ENCODE data around the gene KIAA1328. TPM values are rescaled to one million over a fixed set of nuclear protein-coding genes. Genes with fewer than 3 reads are reported as not detected.

KIAA1328 gene
- total RNA-seq, 1 experiment from 2014 or later: 10.2 TPM

- intact Hi-C loops (cut with micrococcal nuclease; ENCODE audit: unreplicated experiment): no loop called here
- TF ChIP-seq CTCF (IDR thresholded peaks at IDR 0.05; ENCODE audit: unreplicated experiment): no peak
- H3K36me3 Mint-ChIP-seq (ENCODE audit: insufficient read depth, unreplicated experiment): no peaks in the 10 kb centered on the region
- no peak overlapping the region for H3K4me3 Mint-ChIP-seq (ENCODE audit: low read depth, unreplicated experiment)
- no peak overlapping the region for H3K27ac Mint-ChIP-seq (ENCODE audit: unreplicated experiment)
- no peaks in the 10 kb centered on the region for H3K9me3 Mint-ChIP-seq (ENCODE audit: low read depth, unreplicated experiment)
- H3K27me3 Mint-ChIP-seq (ENCODE audit: unreplicated experiment): no peaks in the 10 kb centered on the region
- no peaks in the 10 kb centered on the region for H3K4me1 Mint-ChIP-seq (ENCODE audit: low read depth, unreplicated experiment)
- no peak for DNase-seq
- BruUV-seq (replicated peaks): no TSS peak
- CTCF ChIA-PET: no interaction called here
Measured at GRCh38 chr18:36917907-36918306, 89.0 kb downstream of the KIAA1328 start.

GRCh38 chr18:36929601-36930000, 100.7 kb downstream of the KIAA1328 start:
- intact Hi-C loops (cut with micrococcal nuclease; ENCODE audit: unreplicated experiment): no loop called here
- BruUV-seq (replicated peaks): no TSS peak
- no peak overlapping the region for H3K27ac Mint-ChIP-seq (ENCODE audit: unreplicated experiment)
- no peaks in the 10 kb centered on the region for H3K36me3 Mint-ChIP-seq (ENCODE audit: insufficient read depth, unreplicated experiment)
- CTCF ChIA-PET: no interaction called here
- DNase-seq: no peak
- no peaks in the 10 kb centered on the region for H3K27me3 Mint-ChIP-seq (ENCODE audit: unreplicated experiment)
- TF ChIP-seq CTCF (IDR thresholded peaks at IDR 0.05; ENCODE audit: unreplicated experiment): no peak
- no peaks in the 10 kb centered on the region for H3K4me1 Mint-ChIP-seq (ENCODE audit: low read depth, unreplicated experiment)
- H3K4me3 Mint-ChIP-seq (ENCODE audit: low read depth, unreplicated experiment): no peak overlapping the region
- H3K9me3 Mint-ChIP-seq (ENCODE audit: low read depth, unreplicated experiment): no peaks in the 10 kb centered on the region

GRCh38 chr18:36931106-36931505, 102.2 kb downstream of the KIAA1328 start:
- Mint-ChIP-seq H3K27me3 (ENCODE audit: unreplicated experiment) (no peaks in the 10 kb centered on the region), H3K36me3 (ENCODE audit: insufficient read depth, unreplicated experiment) (no peaks in the 10 kb centered on the region), H3K27ac (ENCODE audit: unreplicated experiment) (no peak overlapping the region), H3K4me1 (ENCODE audit: low read depth, unreplicated experiment) (no peaks in the 10 kb centered on the region), H3K9me3 (ENCODE audit: low read depth, unreplicated experiment) (no peaks in the 10 kb centered on the region), H3K4me3 (ENCODE audit: low read depth, unreplicated experiment) (no peak overlapping the region)
- no TSS peak for BruUV-seq (replicated peaks)
- no peak for TF ChIP-seq CTCF (IDR thresholded peaks at IDR 0.05; ENCODE audit: unreplicated experiment)
- no peak for DNase-seq
- CTCF ChIA-PET: no interaction called here
- intact Hi-C loops (cut with micrococcal nuclease; ENCODE audit: unreplicated experiment): no loop called here

GRCh38 chr18:36933552-36933951, 104.6 kb downstream of the KIAA1328 start:
- Mint-ChIP-seq H3K9me3 (ENCODE audit: low read depth, unreplicated experiment) (no peaks in the 10 kb centered on the region), H3K27me3 (ENCODE audit: unreplicated experiment) (no peaks in the 10 kb centered on the region), H3K27ac (ENCODE audit: unreplicated experiment) (no peak overlapping the region), H3K4me3 (ENCODE audit: low read depth, unreplicated experiment) (no peak overlapping the region), H3K36me3 (ENCODE audit: insufficient read depth, unreplicated experiment) (no peaks in the 10 kb centered on the region), H3K4me1 (ENCODE audit: low read depth, unreplicated experiment) (no peaks in the 10 kb centered on the region)
- CTCF ChIA-PET: no interaction called here
- no peak for TF ChIP-seq CTCF (IDR thresholded peaks at IDR 0.05; ENCODE audit: unreplicated experiment)
- intact Hi-C loops (cut with micrococcal nuclease; ENCODE audit: unreplicated experiment): no loop called here
- no TSS peak for BruUV-seq (replicated peaks)
- no peak for DNase-seq

- no peak for TF ChIP-seq CTCF (IDR thresholded peaks at IDR 0.05; ENCODE audit: unreplicated experiment)
- no peaks in the 10 kb centered on the region for H3K36me3 Mint-ChIP-seq (ENCODE audit: insufficient read depth, unreplicated experiment)
- H3K27me3 Mint-ChIP-seq (ENCODE audit: unreplicated experiment): no peaks in the 10 kb centered on the region
- no peak overlapping the region for H3K4me3 Mint-ChIP-seq (ENCODE audit: low read depth, unreplicated experiment)
- no TSS peak for BruUV-seq (replicated peaks)
- H3K4me1 Mint-ChIP-seq (ENCODE audit: low read depth, unreplicated experiment): no peaks in the 10 kb centered on the region
- H3K9me3 Mint-ChIP-seq (ENCODE audit: low read depth, unreplicated experiment): no peaks in the 10 kb centered on the region
- no peak for DNase-seq
- no peak overlapping the region for H3K27ac Mint-ChIP-seq (ENCODE audit: unreplicated experiment)
- intact Hi-C loops (cut with micrococcal nuclease; ENCODE audit: unreplicated experiment): no loop called here
- CTCF ChIA-PET: no interaction called here
Measured at GRCh38 chr18:36934884-36935283, 106.0 kb downstream of the KIAA1328 start.

Measured in Calu3 (cell line).